ENCODE results near the gene SAMD11.

- no peak for TF ChIP-seq EZH2 (IDR thresholded peaks at IDR 0.05)
- no peak for TF ChIP-seq POLR2A (IDR thresholded peaks at IDR 0.05; ENCODE audit: borderline replicate concordance, extremely low read depth, insufficient read depth, insufficient read length)
- TF ChIP-seq SP1 (IDR thresholded peaks at IDR 0.05; ENCODE audit: low read depth): no peak
- no peak for TF ChIP-seq SRF (IDR thresholded peaks at IDR 0.05; ENCODE audit: low read depth)
- no peak for TF ChIP-seq CTCF (IDR thresholded peaks at IDR 0.05 in 2 of 3, conservative IDR thresholded peaks at IDR 0.05 in 1 of 3; ENCODE audit: borderline replicate concordance in 1 of 3, insufficient read depth in 1 of 3, low read depth in 2 of 3, low read length in 2 of 3)
- no peak for TF ChIP-seq JUND (IDR thresholded peaks at IDR 0.05)
- TF ChIP-seq ELF1 (IDR thresholded peaks at IDR 0.05; ENCODE audit: borderline replicate concordance, low read depth): no peak
- no peak for TF ChIP-seq RAD21 (IDR thresholded peaks at IDR 0.05; ENCODE audit: low read depth)
- TF ChIP-seq TCF7L2 (IDR thresholded peaks at IDR 0.05; ENCODE audit: borderline replicate concordance, extremely low read depth, insufficient read depth, insufficient read length): no peak
Measured at GRCh38 chr1:969260-969855, 45.6 kb downstream of the SAMD11 start.
